ENCODE measurements around the gene PLEKHO2.

DNA sequence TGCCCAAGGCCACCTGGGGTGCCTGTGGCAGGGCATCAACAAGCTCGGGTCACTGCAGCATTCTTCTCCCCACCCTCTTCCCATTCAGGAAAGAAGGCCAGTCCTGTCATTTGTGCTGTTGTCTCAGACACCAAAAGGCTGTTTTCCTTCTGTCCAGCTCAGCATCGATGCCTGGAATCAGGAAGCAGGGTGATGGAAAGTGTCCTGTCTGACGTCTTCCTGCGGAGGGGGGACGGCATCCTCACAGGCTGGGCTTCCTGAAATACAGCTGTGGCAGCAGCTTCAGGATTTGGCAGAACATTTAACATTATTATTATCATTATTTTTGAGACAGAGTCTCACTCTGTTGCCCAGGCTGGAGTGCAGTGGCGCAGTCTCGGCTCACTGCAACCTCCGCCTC lies 37.0 kb downstream of the PLEKHO2 start:
- TF ChIP-seq SIN3A (IDR thresholded peaks at IDR 0.05; ENCODE audit: borderline replicate concordance, insufficient read depth, low read length) (no peak), POLR2AphosphoS5 (IDR thresholded peaks at IDR 0.05; ENCODE audit: low read depth, low read length) (no peak)
- TF ChIP-seq, protein P1, sequence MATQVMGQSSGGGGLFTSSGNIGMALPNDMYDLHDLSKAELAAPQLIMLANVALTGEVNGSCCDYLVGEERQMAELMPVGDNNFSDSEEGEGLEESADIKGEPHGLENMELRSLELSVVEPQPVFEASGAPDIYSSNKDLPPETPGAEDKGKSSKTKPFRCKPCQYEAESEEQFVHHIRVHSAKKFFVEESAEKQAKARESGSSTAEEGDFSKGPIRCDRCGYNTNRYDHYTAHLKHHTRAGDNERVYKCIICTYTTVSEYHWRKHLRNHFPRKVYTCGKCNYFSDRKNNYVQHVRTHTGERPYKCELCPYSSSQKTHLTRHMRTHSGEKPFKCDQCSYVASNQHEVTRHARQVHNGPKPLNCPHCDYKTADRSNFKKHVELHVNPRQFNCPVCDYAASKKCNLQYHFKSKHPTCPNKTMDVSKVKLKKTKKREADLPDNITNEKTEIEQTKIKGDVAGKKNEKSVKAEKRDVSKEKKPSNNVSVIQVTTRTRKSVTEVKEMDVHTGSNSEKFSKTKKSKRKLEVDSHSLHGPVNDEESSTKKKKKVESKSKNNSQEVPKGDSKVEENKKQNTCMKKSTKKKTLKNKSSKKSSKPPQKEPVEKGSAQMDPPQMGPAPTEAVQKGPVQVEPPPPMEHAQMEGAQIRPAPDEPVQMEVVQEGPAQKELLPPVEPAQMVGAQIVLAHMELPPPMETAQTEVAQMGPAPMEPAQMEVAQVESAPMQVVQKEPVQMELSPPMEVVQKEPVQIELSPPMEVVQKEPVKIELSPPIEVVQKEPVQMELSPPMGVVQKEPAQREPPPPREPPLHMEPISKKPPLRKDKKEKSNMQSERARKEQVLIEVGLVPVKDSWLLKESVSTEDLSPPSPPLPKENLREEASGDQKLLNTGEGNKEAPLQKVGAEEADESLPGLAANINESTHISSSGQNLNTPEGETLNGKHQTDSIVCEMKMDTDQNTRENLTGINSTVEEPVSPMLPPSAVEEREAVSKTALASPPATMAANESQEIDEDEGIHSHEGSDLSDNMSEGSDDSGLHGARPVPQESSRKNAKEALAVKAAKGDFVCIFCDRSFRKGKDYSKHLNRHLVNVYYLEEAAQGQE (IDR thresholded peaks at IDR 0.05; ENCODE audit: insufficient read depth in 1 of 2, low read depth in 2 of 2, low read length in 2 of 2): no peak

Measured in PFSK-1 (cell line).